NCI-H146 (cell line): ENCODE data around the gene RAB17.

Source experiments
- DNase-seq: peaks from one replicate; lab custom pipeline; 2025; lab: John Stamatoyannopoulos, UW

RAB17 gene

DNA sequence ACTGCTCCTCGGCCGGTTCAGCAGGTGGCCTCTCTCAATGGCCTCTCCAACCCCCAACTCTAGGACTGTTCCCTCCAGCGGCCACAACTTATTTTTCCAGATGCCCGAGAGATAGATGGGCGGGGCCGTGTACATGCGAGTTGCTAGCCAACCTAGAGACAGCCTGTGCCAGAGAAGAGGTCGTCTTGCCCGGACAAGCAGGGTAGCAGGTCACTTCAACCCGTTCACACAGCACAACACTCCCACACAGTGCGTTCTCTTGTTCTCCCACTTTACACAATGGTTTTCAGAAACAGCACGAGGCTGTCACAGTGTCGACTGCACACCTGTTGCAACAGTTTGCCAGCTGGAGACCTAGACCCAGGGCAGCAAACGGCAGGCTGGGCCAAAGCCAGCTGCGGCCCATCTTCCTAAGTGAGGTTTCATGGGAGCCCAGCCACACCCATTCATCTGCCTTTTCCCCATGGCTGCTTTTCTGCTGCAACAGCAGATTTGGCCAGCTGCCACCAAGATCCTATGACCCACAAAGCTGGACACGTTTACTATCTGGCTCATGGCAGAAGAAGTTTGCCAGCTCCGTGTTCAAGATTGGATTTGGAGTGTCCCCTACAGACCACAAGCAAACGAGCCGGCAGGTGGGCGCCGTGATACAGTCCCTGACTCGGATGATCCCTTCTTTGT lies 31.4 kb downstream of the RAB17 start:
- DNase-seq = peak; percentile 60

DNA sequence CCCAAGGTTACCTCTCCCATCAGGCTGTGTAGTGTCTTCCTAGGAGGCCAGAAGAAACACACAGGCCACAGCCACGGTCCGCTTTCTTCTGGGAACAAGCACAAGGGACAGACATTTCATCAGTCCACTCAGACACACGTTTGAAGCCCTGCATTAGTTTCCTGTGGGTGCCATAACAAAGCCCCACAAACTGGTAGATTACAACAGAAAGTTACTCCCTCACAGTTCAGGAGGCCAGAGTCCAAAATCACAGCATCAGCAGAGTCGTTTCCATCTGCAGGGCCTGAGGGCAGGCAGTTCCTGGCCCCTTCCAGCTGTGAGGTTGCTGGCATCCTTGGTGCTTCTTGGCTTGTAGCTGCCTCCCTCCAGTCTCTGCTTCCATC lies 32.9 kb downstream of the RAB17 start:
- no peak for DNase-seq

DNA sequence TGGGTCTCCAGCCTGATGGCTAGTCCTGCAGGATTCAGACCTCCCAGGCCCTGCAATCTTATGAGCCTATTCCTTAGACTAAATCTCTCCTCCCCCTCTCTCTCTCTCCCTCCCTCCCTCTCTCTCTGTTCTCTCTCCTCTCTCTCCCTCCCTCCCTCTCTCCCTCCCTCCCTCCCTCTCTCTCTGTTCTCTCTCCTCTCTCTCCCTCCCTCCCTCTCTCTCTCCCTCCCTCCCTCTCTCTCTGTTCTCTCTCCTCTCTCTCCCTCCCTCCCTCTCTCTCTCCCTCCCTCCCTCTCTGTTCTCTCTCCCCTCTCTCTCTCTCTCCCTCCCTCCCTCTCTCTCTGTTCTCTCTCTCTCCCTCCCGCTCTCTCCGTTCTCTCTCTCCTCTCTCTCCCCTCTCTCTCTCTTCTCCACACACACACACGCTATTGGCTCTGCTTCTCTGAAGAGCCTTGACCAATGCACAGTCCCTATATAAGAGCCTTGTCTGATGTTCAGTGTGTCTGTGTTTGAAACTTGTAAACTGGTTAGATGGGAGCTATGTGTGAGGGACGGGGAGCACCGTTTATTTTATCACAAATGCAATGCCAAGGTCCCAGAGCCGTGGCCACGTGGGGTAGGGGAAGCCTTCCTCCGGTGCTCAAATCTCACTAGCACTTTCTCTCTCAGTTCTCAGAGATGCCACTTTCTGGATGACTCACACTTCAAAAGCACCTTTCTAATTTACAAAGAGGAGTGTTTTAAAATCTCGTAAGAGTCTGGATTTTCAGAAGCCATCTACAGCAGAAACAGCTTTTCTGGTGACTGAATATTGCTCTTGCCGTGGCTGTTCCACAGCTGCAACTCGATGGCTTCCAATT lies 33.5 kb downstream of the RAB17 start:
- no peak for DNase-seq

DNA sequence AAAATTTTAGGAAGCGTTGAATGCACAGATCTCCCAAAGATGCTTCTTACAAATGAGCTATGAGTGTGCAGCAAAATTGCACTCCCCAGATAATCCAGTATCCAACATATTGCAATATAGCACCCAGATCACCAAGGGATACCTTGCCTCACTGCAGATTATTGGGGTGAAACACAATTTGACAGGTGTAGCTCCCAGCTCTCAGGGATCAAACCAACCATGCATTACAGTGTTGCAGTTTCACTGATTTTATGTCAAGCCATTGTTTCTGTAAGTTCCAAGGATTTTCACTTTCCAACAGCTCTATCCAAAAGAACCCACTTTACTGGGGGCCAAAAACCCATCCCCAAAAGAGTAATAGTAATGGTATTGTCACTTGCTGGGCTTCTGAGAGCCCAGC lies 35.0 kb downstream of the RAB17 start:
- DNase-seq = no peak

DNA sequence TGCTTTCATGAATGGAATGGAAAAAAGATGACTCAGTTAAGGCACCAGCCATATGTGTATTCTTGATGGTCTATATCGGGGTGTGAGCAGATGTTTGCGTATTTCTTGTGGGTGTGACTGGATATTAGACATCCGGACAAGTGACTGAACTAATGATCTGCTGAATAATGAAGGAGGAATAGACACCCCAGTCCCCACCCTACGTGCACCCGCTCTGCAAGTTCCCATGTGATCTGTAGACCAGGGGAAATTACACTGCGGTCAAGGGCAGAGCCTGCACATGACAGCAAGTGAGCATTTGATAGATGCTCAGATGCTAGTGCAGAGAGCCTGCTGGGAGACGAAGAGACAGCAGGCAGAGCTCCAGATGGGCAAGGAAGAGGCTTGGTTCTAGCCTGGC lies 36.6 kb downstream of the RAB17 start:
- no peak for DNase-seq

DNA sequence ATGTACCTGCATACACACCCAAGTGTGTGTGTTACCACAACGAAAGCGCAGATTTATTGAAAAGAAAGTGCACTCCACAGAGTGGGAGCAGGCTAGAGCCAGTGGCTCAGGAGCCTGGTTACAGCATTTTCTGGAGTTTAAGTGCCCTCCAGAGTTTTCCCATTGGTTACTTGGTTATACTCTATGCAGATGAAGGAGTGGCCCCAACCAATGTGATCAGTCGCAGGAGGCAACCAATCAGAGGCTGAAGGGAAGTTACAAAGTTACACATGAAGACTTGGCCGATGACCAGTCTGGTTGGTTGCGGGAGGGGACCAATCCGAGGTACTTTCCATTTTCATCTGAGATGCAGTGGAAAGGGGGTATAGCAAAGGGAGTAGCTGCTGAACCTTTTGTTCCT lies 37.6 kb downstream of the RAB17 start:
- no peak for DNase-seq

DNA sequence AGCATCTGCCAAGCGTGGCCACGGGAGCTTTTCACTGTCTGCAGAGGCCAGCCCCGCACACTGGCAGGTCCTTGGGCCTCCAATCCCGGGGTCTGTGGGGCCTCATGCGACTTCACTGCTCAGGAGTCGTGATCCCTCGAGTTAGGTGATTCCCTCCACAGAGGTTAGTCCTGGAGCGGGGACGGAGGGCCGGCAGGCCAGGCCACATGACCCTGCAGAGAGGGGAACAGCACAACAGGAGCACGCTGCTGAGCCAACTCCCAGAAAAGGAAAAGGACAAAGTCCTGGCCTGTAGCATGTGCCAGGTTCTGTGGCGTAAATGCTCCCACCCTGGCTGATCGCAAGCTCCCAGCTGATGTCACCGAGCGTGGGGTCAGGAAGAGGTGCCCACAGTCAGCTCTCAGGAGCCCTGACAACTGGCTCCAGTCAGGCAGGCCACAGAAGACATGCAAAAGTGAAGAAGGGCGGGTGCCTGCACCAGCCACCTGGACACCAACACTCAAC lies 39.4 kb downstream of the RAB17 start:
- DNase-seq = no peak

DNA sequence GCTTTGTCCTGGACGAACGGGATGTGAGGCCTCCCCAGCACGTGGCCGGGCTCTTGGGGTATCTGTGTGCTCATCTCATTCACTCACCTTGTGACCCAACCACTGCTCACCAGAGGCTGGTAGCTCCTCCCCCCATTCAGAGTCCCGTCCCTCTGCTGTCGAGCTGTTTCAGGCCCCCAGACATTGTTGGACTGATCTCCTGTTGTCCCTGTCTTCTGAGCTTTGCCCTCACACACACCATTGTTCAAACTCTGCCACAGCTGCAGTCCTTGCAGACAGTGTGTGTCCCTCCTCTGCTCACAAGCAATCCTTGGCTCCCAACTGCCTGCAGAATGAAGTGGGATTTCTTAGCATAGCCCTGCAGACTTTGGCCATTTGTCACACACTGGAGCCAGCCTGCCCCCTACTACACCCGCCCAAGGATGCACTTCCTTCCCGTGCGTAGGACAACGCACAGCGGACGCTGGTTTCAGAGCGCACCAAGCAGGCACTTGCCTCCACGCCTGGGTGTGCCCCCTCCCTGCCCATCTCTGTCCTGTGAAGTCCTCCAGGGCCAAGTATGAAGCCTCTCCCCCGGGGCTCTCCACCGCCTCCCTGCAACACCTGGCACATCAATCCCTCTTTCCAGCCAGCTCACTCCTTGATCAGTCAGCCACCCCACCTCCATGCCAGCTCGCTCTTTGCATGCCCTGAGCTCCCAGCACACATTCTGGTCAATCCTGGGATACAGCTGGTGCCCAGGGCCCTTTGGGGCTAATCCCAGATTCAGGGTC lies 40.7 kb downstream of the RAB17 start:
- no peak for DNase-seq

DNA sequence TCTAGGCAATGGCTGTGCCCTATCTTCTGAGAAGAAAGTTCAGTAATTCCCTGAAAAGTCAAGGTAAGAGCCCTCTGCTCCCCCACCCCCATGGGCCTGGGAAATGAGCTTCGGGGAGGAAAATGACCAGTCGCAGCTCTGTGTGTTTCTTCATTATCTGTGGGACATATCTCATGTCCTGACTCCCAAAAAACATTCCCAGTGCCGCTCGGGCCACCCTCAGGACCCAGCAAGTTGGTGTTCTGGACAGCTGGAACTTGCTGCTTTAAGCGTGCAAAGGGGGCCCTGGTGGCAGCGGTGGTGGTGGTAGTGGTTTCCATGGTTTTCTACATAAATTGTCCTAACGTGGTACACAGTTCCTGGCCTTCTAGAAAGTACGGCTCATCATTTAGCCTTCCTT lies 41.3 kb downstream of the RAB17 start:
- DNase-seq = no peak

DNA sequence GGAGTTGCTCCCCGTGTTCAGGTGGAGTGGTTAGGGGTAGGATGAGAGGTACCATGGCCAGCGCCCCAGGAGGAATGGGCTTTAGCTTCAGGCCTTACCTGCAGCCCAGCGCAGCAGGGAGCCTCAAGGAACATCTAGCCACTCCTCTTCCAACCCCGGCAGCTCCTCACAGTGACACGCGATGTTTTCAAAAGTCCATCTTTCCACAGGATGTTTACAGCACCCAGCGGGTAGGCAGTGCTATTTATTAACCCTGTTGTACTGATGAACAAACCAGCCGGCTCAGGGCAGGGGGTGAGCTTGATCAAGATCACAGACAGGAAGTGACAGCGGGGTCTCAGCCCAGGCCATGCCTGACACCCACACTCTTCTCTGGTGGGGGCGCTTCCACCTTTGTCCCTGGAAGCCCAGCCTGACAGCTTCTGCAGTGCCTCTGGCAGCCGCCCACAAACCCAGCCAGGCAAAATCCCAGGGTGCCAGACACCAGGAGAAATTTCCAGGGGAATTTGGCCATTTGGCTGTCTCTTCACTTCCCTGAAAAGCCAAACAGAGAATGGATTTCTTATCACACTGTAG lies 42.6 kb downstream of the RAB17 start:
- DNase-seq = peak; percentile 59

DNA sequence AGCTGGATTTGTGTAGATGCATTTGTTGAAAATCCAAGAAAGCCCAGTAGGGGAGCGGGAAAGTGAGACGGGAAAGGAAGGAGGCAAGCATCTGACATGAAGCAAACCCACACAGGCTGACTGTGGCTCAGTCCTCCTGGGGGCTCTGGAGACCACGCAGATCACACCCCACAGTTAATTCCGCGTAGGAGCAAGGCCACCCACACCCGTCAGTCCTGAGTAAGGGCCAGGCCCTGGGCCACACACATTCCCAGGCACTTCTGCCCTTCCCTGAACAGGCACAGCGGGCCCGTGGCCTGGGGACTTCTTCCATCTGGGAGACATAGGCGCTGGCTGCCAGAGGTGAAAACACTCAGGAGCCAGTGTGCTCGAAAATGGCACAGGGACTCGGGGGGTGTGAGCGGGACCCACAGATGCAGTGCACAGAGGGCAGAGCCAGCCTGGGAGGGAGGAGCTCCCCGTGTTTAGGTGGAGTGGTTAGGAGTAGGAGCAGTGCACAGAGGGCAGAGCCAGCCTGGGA lies 43.6 kb downstream of the RAB17 start:
- no peak for DNase-seq

DNA sequence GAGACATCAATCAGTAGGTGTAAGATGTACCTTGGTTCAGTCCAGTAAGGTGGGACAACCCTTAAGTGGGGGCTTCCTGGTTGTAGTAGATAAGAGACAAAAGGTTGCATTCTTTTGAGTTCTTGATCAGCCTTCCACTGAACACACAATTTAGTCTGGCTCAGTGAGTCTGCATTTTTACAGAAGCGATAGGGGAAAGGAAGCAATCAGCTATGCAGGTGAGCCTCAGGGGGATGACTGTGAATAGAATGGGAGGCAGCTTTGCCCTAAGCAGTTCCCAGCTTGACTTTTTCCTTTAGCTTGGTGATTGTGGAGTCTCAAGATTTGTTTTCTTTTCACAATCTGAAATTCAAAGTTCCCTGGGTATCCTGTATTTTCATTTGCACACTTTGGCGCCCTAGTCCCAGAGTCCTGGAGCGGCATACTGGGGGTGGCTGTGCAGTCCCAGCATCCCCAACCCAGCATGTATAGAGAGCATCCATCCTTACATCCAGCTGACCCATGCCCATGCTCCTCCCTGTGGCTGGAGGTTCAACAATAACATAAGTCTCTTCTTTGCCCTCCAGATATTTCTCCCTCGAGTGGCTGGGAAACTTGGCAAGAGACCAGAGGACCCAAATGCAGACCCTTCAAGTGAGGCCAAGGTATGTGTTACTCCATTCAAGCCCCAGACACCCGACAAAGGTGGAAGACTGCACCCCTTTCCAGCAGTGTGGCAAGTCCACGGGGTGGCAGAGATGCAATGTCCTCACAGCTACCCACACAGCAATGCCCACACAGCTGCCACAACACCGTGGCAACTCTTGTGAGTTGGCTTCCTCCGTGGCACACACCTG lies 44.3 kb downstream of the RAB17 start:
- DNase-seq = no peak

DNA sequence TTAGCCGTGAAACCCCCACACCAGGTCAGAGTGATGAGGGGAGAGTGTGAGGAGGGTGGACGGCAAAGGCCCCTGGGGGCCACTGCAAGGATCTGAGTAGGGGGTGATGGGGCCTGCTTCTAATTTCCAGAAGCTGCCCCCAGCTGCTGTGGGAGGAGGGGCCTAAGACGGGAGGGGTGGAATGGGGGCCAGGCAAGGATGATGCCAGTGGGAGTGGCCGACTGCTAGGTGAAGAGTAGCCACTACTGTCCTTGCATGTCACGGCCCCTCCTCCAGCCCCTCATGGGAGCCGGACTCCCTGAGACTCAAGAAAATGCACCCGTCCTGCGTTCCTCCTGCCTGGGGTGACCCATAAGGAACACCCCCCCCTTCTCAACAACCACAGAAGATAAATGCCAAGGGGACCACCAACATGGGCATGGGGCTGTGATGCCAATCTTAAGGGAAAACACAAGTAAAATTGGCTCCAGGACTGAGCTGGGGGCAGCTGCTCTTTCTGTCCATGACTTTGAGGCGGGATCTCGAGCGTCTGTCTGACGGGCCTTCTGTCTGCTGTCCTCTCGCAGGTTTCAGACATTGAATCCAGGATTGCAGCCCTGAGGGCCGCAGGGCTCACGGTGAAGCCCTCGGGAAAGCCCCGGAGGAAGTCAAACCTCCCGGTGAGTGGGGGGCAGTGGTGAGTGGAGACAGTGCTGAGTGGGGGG lies 48.4 kb downstream of the RAB17 start:
- no peak for DNase-seq

DNA sequence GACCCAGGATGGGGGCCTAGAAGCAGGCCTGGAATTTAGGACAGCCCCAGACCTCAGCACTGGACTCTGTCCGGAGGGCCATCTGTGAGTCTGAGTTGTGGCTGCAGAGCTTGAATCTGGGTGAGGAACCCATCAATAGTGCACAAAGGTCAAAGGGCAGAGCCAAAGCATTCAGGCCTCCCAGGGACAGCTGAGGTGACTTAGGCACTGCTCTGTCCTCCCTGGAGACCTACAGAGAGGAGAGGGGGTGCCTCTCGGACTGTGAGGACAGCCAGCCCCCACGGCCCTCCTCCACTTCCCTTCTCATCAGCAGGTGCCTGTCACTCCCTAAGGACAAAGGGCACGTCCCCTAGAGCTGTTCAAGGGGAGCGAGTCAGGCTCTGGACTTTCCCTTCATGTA lies 49.3 kb downstream of the RAB17 start:
- no peak for DNase-seq

DNA sequence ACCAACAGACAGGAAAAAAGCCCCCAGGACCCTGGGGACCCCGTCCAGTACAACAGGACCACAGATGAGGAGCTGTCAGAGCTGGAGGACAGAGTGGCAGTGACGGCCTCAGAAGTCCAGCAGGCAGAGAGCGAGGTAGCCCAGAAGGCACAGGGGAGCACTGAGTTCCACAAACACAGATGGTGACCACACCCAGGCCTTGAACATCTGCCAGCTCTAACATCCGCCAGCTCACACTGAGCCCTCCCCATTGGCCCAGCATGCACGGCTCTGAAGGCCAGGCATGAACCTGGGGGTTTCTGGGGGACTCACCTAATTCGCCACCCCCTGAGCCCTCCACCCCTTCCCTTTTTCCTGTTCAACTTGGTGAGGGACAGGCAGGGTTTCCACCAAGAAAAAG lies 49.7 kb downstream of the RAB17 start:
- DNase-seq = peak; percentile 45

DNA sequence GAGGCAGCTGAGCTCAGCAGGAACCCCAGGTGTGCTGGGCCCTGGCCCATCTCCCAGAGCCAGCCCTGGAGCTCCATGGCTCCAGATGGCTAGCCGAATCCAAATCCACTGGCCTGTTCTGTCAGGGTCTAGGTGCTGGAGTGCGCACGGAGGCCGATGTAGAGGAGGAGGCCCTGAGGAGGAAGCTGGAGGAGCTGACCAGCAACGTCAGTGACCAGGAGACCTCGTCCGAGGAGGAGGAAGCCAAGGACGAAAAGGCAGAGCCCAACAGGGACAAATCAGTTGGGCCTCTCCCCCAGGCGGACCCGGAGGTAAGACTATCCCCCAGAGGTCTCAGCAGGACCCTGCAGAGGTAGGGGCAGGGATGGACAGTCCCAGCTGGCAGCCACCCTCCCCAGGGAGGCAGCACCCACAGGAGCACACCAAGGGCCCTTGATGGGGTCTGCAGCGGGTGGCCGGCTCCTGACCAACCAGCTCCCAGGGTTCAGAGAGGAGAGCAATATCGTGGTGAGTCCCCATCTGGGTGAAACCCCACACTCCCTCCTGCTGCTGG lies 50.2 kb downstream of the RAB17 start:
- DNase-seq = no peak

DNA sequence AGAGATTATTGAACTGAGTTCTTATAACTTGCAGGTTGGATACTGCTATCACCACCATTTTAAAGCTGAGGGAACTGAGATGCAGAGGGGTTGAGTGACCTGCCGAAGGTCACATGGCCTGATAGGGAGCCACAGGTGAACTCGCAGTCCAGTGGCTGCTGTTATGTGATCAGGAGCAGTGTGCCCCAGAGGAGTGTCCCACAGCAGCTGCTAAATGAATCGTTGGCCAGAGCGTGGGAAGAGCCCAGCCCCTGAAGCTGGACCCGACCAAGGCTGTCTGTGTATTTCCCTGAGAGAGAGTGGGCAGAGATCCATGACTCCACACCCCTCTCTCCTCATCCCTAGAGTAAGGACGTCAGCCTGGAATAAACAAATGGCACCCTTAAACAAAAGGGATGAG lies 50.9 kb downstream of the RAB17 start:
- no peak for DNase-seq

DNA sequence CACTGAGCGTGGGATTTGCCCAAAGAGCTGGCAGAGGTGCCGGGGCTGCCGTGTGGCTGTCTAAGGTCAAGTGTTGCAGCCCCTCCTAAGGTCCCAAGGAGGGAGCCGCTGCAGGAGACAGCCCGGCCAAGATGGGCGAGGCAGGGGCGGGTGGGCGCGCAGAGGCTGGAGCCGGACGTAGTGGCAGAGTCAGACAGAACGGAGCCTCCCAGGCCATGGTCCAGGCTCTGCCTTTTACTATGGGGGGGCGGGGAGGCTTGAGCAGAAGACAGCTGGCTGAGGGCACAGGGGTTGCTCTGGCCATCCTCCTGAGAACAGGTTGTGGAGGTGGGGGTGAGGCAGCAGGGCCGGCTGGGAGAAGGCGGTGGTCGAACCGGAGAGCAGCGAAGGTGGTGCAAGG lies 51.6 kb downstream of the RAB17 start:
- DNase-seq = no peak

DNA sequence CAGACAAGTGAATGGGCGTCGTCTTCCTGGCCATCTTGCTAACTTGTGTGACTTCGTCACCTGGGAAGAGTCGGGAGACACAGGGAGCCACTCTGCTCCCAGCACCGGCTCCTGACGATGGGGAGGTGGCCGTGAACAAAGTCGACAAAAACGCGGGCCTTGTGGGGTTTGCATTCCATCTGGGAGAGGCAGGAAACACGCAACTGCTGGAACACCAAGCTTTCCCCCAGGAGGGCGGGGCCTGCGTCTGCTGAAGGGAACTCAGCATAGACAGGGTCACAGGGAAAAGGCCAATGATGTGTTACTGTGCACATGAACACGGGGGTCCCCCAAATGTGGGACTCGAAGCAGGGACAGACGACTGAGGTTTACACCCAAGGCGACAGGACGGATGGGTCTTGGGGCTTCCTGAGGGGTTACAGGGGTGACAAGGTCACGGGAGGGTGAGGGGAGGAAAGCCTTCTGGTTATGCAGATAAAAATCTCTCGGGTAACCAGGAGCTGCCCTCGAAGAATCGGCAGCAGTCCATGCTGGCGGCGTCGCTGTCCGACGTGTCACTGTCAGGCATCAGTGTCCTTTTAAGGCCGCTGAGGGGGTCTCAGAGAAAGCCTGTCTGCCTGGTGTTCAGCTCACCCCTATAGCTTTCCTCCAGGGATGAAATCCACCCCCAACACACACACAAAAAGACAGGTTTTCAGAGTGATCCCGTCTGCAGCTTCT lies 52.4 kb downstream of the RAB17 start:
- DNase-seq = no peak

DNA sequence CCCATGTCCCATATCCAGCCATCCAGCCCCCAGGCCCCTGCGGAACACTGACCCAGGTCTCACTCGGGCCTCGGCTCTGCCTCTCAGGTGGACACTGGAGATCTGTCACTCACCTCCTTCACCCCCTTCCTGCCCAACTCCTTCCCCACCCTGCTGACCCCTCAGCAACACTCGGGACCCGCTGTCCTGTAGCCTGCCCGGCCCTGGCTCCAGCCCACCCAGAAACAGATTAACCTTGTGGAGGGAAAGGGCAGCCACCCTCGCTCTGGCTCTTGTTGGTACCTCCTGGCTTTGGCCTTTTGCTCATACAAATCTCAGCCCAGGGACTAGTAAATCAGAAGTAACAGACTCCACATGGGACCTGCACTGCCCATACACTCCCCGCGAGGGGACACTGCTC lies 53.9 kb downstream of the RAB17 start:
- no peak for DNase-seq
